ENCODE measurements around the gene CADPS2. TPM values are rescaled to one million over a fixed set of nuclear protein-coding genes. Genes with fewer than 3 reads are reported as not detected.

The CADPS2 gene
- total RNA-seq, 1 donor from 2014 or later = 6.4 TPM

DNA sequence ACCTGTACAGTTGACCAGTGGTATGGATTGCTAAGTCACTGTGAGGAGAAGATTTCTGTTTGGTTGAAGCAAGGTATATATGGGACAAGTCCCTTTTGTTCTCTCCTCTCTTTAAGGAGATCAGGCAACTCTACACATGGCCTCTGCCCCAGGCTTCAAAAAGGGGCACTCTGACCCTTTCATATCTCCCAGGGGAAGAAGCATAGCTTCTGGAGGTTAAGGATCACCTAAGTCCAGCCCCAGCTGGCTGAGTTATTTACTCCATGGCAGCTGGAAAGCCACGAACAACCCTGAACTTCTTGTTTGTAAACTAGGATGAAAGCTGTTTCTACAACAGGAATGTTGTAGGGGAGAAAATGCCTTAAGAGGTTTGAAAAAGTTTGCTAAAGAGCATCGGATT is 452.5 kb downstream of the CADPS2 start:
- Histone ChIP-seq H4K20me1 (ENCODE audit: insufficient read depth, low read length) (no peaks in the 10 kb centered on the region), H3K79me2 (ENCODE audit: insufficient read depth, low read length) (no peaks in the 10 kb centered on the region), H3K9ac (ENCODE audit: low read length) (no peak overlapping the region), H3K4me1 (ENCODE audit: insufficient read depth, low read length) (no peaks in the 10 kb centered on the region), H2AFZ (ENCODE audit: low read depth, low read length) (no peak overlapping the region), H3K9me3 (ENCODE audit: insufficient read depth, low read depth, low read length) (no peaks in the 10 kb centered on the region), H3K36me3 (ENCODE audit: insufficient read depth, low read length) (no peaks in the 10 kb centered on the region), H3K27ac (ENCODE audit: low read depth, low read length) (no peak overlapping the region), H3K4me3 (ENCODE audit: insufficient read depth, low read depth, low read length) (no peak overlapping the region), H3K27me3 (ENCODE audit: insufficient read depth, low read length) (no peaks in the 10 kb centered on the region), H3K4me2 (ENCODE audit: low read length) (no peak overlapping the region)
- Mint-ChIP-seq H3K36me3 (ENCODE audit: low read depth, unreplicated experiment) (no peaks in the 10 kb centered on the region), H3K4me3 (ENCODE audit: unreplicated experiment) (no peak overlapping the region), H3K27ac (ENCODE audit: unreplicated experiment) (no peak overlapping the region), H3K9me3 (ENCODE audit: unreplicated experiment) (no peaks in the 10 kb centered on the region), H3K27me3 (ENCODE audit: low read depth, unreplicated experiment) (no peaks in the 10 kb centered on the region), H3K4me1 (ENCODE audit: low read depth, unreplicated experiment) (no peaks in the 10 kb centered on the region)
- no peak for TF ChIP-seq EZH2 (IDR thresholded peaks at IDR 0.05; ENCODE audit: insufficient read depth, low read length)
- TF ChIP-seq, protein P1, sequence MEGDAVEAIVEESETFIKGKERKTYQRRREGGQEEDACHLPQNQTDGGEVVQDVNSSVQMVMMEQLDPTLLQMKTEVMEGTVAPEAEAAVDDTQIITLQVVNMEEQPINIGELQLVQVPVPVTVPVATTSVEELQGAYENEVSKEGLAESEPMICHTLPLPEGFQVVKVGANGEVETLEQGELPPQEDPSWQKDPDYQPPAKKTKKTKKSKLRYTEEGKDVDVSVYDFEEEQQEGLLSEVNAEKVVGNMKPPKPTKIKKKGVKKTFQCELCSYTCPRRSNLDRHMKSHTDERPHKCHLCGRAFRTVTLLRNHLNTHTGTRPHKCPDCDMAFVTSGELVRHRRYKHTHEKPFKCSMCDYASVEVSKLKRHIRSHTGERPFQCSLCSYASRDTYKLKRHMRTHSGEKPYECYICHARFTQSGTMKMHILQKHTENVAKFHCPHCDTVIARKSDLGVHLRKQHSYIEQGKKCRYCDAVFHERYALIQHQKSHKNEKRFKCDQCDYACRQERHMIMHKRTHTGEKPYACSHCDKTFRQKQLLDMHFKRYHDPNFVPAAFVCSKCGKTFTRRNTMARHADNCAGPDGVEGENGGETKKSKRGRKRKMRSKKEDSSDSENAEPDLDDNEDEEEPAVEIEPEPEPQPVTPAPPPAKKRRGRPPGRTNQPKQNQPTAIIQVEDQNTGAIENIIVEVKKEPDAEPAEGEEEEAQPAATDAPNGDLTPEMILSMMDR (IDR thresholded peaks at IDR 0.05; ENCODE audit: insufficient read depth, low read depth, low read length) = no peak
- FAIRE-seq (no peak), DNase-seq (ENCODE audit: low read depth) (no peak)

DNA sequence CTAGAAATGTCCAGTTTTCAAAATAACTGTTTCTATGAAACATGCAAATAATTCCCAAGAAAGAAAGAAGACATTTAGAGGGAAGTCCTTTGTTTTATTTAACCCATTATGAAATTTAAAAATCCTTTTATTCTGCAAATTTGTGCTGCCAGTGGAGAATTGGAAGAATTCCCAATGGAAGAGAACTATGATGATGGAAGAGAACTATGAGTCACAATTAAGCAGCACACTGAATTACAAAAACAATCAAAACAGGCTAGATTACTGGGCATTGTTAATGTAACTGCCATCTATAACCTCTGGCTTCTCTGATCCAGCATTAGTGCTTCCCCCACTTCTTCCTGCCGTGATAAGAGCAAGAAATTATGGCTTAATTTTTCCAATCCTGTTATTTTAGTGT is 455.6 kb downstream of the CADPS2 start:
- H3K27ac ChIP-seq (ENCODE audit: low read depth, low read length) = no peak overlapping the region
- Mint-ChIP-seq H3K36me3 (ENCODE audit: low read depth, unreplicated experiment) (no peaks in the 10 kb centered on the region), H3K9me3 (ENCODE audit: unreplicated experiment) (no peaks in the 10 kb centered on the region), H3K4me3 (ENCODE audit: unreplicated experiment) (no peak overlapping the region), H3K27ac (ENCODE audit: unreplicated experiment) (no peak overlapping the region), H3K27me3 (ENCODE audit: low read depth, unreplicated experiment) (no peaks in the 10 kb centered on the region), H3K4me1 (ENCODE audit: low read depth, unreplicated experiment) (no peaks in the 10 kb centered on the region)
- H3K27me3 ChIP-seq (ENCODE audit: insufficient read depth, low read length) = no peaks in the 10 kb centered on the region
- H3K4me2 ChIP-seq (ENCODE audit: low read length) = no peak overlapping the region
- TF ChIP-seq, protein P1 (IDR thresholded peaks at IDR 0.05; ENCODE audit: insufficient read depth, low read depth, low read length) = no peak
- TF ChIP-seq EZH2 (IDR thresholded peaks at IDR 0.05; ENCODE audit: insufficient read depth, low read length) = no peak
- no peak overlapping the region for H3K9ac ChIP-seq (ENCODE audit: low read length)
- FAIRE-seq (no peak), DNase-seq (ENCODE audit: low read depth) (no peak)
- H3K79me2 ChIP-seq (ENCODE audit: insufficient read depth, low read length) = no peaks in the 10 kb centered on the region
- H2AFZ ChIP-seq (ENCODE audit: low read depth, low read length) = no peak overlapping the region
- H3K36me3 ChIP-seq (ENCODE audit: insufficient read depth, low read length) = no peaks in the 10 kb centered on the region
- H3K9me3 ChIP-seq (ENCODE audit: insufficient read depth, low read depth, low read length) = no peaks in the 10 kb centered on the region
- H3K4me1 ChIP-seq (ENCODE audit: insufficient read depth, low read length) = no peaks in the 10 kb centered on the region
- no peaks in the 10 kb centered on the region for H4K20me1 ChIP-seq (ENCODE audit: insufficient read depth, low read length)
- no peak overlapping the region for H3K4me3 ChIP-seq (ENCODE audit: insufficient read depth, low read depth, low read length)

DNA sequence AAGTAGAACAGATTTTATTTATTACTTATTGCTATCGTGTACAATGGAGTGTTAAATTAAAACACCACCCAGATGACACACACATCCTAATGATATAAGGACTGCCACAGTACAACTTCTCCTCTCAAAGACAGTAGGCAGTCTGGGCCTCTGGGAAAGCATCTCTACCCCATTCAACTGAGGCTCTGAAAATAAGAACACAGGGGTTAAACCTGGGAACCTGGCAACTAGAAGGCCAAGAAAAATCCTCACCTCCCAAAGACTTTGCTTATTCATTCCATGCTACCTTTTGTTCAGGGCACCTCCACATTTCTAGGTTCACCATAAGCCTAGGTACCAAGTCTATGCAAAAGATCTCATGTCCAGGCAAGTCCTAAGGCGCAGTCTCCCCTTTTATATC is 456.3 kb downstream of the CADPS2 start:
- no peaks in the 10 kb centered on the region for H3K36me3 ChIP-seq (ENCODE audit: insufficient read depth, low read length)
- TF ChIP-seq EZH2 (IDR thresholded peaks at IDR 0.05; ENCODE audit: insufficient read depth, low read length) = no peak
- TF ChIP-seq, protein P1 (IDR thresholded peaks at IDR 0.05; ENCODE audit: insufficient read depth, low read depth, low read length) = no peak
- no peaks in the 10 kb centered on the region for H3K4me1 ChIP-seq (ENCODE audit: insufficient read depth, low read length)
- no peaks in the 10 kb centered on the region for H3K4me1 Mint-ChIP-seq (ENCODE audit: low read depth, unreplicated experiment)
- H3K79me2 ChIP-seq (ENCODE audit: insufficient read depth, low read length) = no peaks in the 10 kb centered on the region
- no peaks in the 10 kb centered on the region for H3K27me3 ChIP-seq (ENCODE audit: insufficient read depth, low read length)
- no peak overlapping the region for H3K27ac ChIP-seq (ENCODE audit: low read depth, low read length)
- H3K27ac Mint-ChIP-seq (ENCODE audit: unreplicated experiment) = no peak overlapping the region
- no peaks in the 10 kb centered on the region for H3K36me3 Mint-ChIP-seq (ENCODE audit: low read depth, unreplicated experiment)
- H3K9me3 Mint-ChIP-seq (ENCODE audit: unreplicated experiment) = no peaks in the 10 kb centered on the region
- H3K4me3 ChIP-seq (ENCODE audit: insufficient read depth, low read depth, low read length) = no peak overlapping the region
- no peaks in the 10 kb centered on the region for H3K27me3 Mint-ChIP-seq (ENCODE audit: low read depth, unreplicated experiment)
- no peak overlapping the region for H3K4me2 ChIP-seq (ENCODE audit: low read length)
- no peak for DNase-seq (ENCODE audit: low read depth)
- FAIRE-seq = no peak
- H3K9ac ChIP-seq (ENCODE audit: low read length) = no peak overlapping the region
- no peaks in the 10 kb centered on the region for H4K20me1 ChIP-seq (ENCODE audit: insufficient read depth, low read length)
- no peak overlapping the region for H2AFZ ChIP-seq (ENCODE audit: low read depth, low read length)
- H3K4me3 Mint-ChIP-seq (ENCODE audit: unreplicated experiment) = no peak overlapping the region
- H3K9me3 ChIP-seq (ENCODE audit: insufficient read depth, low read depth, low read length) = no peaks in the 10 kb centered on the region
